ENCODE results near the gene TEX10.

DNA sequence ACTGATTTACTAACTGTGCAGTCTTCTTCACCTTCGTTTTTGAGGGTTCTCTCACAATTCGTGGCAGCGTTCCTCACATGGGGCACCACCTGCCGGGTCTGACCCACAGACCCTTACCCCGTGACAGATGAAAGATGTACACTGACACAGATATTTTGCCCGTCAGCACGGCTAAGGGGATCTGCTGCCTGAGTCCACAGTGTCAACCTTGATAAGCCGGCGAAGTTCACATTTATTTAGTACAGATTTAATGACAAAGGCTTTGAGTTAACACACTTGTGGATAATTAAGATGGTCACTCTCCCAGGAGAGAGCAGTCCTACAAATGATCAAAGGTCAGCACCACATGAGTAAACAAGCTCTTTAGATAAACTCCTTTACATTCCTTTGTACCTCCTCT is 15.9 kb upstream of the TEX10 start:
- TF ChIP-seq, protein P1, sequence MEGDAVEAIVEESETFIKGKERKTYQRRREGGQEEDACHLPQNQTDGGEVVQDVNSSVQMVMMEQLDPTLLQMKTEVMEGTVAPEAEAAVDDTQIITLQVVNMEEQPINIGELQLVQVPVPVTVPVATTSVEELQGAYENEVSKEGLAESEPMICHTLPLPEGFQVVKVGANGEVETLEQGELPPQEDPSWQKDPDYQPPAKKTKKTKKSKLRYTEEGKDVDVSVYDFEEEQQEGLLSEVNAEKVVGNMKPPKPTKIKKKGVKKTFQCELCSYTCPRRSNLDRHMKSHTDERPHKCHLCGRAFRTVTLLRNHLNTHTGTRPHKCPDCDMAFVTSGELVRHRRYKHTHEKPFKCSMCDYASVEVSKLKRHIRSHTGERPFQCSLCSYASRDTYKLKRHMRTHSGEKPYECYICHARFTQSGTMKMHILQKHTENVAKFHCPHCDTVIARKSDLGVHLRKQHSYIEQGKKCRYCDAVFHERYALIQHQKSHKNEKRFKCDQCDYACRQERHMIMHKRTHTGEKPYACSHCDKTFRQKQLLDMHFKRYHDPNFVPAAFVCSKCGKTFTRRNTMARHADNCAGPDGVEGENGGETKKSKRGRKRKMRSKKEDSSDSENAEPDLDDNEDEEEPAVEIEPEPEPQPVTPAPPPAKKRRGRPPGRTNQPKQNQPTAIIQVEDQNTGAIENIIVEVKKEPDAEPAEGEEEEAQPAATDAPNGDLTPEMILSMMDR (conservative IDR thresholded peaks at IDR 0.05) = no peak
- TF ChIP-seq ZFX (IDR thresholded peaks at IDR 0.05) = no peak

Data from C4-2B (cell line).